NCI-H526 treated with DMSO at 0.1 percent for 48 hours (cell line): ENCODE results near the gene FUOM.
"Not testable (repeated sequence)": the region's sequence is repeated elsewhere in the genome, so short reads cannot be mapped to it uniquely, and the experiment has no call there.

ENCODE experiments used
- DNase-seq: peaks from one replicate; lab custom pipeline; 2025; lab: John Stamatoyannopoulos, UW

Gene FUOM

GRCh38 chr10:133328358-133329343, 29.2 kb downstream of the FUOM start:
- no peak for DNase-seq

- DNase-seq, result no peak
Observed at GRCh38 chr10:133327651-133328357, 30.0 kb downstream of the FUOM start.

- DNase-seq, result no peak
Observed at GRCh38 chr10:133326745-133327650, 30.8 kb downstream of the FUOM start.

- no peak for DNase-seq
Observed at GRCh38 chr10:133326223-133326551, 31.6 kb downstream of the FUOM start.

GRCh38 chr10:133325440-133326222, 32.2 kb downstream of the FUOM start:
- DNase-seq, result no peak

GRCh38 chr10:133324857-133325260, 33.0 kb downstream of the FUOM start:
- no peak for DNase-seq

GRCh38 chr10:133324198-133324792, 33.5 kb downstream of the FUOM start:
- no peak for DNase-seq

GRCh38 chr10:133322064-133322709, 35.6 kb downstream of the FUOM start:
- not testable (repeated sequence) for DNase-seq

- not testable (repeated sequence) for DNase-seq
Observed at GRCh38 chr10:133320852-133321422, 36.9 kb downstream of the FUOM start.

GRCh38 chr10:133318494-133319127, 39.2 kb downstream of the FUOM start:
- peak; percentile 12 for DNase-seq

GRCh38 chr10:133316732-133317131, 41.1 kb downstream of the FUOM start:
- DNase-seq, result no peak

GRCh38 chr10:133316266-133316665, 41.6 kb downstream of the FUOM start:
- DNase-seq, result no peak

GRCh38 chr10:133315847-133316246, 42.0 kb downstream of the FUOM start:
- DNase-seq, result no peak

- DNase-seq, result no peak
Observed at GRCh38 chr10:133314911-133315310, 42.9 kb downstream of the FUOM start.

GRCh38 chr10:133313192-133313591, 44.6 kb downstream of the FUOM start:
- no peak for DNase-seq

GRCh38 chr10:133312769-133313145, 45.1 kb downstream of the FUOM start:
- DNase-seq, result no peak

GRCh38 chr10:133312016-133312768, 45.6 kb downstream of the FUOM start:
- no peak for DNase-seq

GRCh38 chr10:133311570-133311969, 46.2 kb downstream of the FUOM start:
- DNase-seq, result no peak

- no peak for DNase-seq
Observed at GRCh38 chr10:133310789-133311188, 47.0 kb downstream of the FUOM start.
